Embryonic facial prominence (tissue), 1 donor: Measurements from ENCODE around the gene CACTIN.
"Not testable (repeated sequence)": the region's sequence is repeated elsewhere in the genome, so short reads cannot be mapped to it uniquely, and the experiment has no call there.

Experiments used
- DNase-seq: peaks from one replicate; pipeline ENCODE4 v3.0.0-alpha.2; 2016; ENCODE audit errors: extremely low spot score

Gene CACTIN

GRCh38 chr19:3586707-3587346, 39.8 kb downstream of the CACTIN start:
- no peak for DNase-seq

GRCh38 chr19:3586127-3586626, 40.4 kb downstream of the CACTIN start:
- no peak for DNase-seq

- DNase-seq: no peak
Measured at GRCh38 chr19:3585301-3586126, 41.1 kb downstream of the CACTIN start, which contains the start of gene GIPC3. TSS of gene GIPC3 (plus strand) at chr19:3585478. CDS start at chr19:3585598, 120 bp downstream.

- not testable (repeated sequence) for DNase-seq
Measured at GRCh38 chr19:3584036-3584802, 42.4 kb downstream of the CACTIN start.

GRCh38 chr19:3581792-3582191, 44.8 kb downstream of the CACTIN start:
- DNase-seq: not testable (repeated sequence)

- DNase-seq: no peak
Measured at GRCh38 chr19:3580156-3580934, 46.2 kb downstream of the CACTIN start.

- no peak for DNase-seq
Measured at GRCh38 chr19:3578390-3578789, 48.2 kb downstream of the CACTIN start.

GRCh38 chr19:3577723-3578344, 48.8 kb downstream of the CACTIN start:
- no peak for DNase-seq

- DNase-seq: peak; percentile 59
Measured at GRCh38 chr19:3576696-3577443, 49.7 kb downstream of the CACTIN start.

- no peak for DNase-seq
Measured at GRCh38 chr19:3575949-3576673, 50.5 kb downstream of the CACTIN start.

GRCh38 chr19:3575260-3575741, 51.3 kb downstream of the CACTIN start:
- DNase-seq: no peak

- DNase-seq: peak; percentile 70
Measured at GRCh38 chr19:3573858-3574637, 52.5 kb downstream of the CACTIN start.

GRCh38 chr19:3573162-3573857, 53.3 kb downstream of the CACTIN start:
- no peak for DNase-seq

- DNase-seq: no peak
Measured at GRCh38 chr19:3572855-3573161, 53.8 kb downstream of the CACTIN start, which contains the start of gene HMG20B. TSS of gene HMG20B (plus strand) at chr19:3572944. CDS start at chr19:3573310, 366 bp downstream.

GRCh38 chr19:3572132-3572854, 54.3 kb downstream of the CACTIN start:
- peak; percentile 98 for DNase-seq

GRCh38 chr19:3570606-3571011, 56.0 kb downstream of the CACTIN start:
- no peak for DNase-seq

GRCh38 chr19:3570042-3570441, 56.5 kb downstream of the CACTIN start:
- not testable (repeated sequence) for DNase-seq
